PC-3 (cell line): Measurements from ENCODE around the gene ACSBG1. TPM values are rescaled to one million over a fixed set of nuclear protein-coding genes. Genes with fewer than 3 reads are reported as not detected.

Experiments used
- ATAC-seq: fragments of 200-7000 bp; cut with Tn5 transposase; 2 replicates; pipeline ENCODE4 v1.9.1; 2020; ENCODE audit warnings: mild to moderate bottlenecking, moderate library complexity
- BruUV-seq: library from RNA; stranded (reverse); fragments of 400-500 nt; replicated peaks from 2 replicates; lab custom pipeline; 2021; lab: Mats Ljungman, UMichigan
- CTCF ChIA-PET: fragments of 300-600 bp; sonication (Branson Sonifier 250); formaldehyde crosslinking; loops from one replicate; lab custom pipeline; 2022; ENCODE audit warnings: antibody characterized with exemption; lab: Charles Lee
- POLR2A ChIA-PET: fragments of 300-600 bp; sonication (Branson Sonifier 250); formaldehyde crosslinking; loops from one replicate; lab custom pipeline; 2022; ENCODE audit warnings: antibody characterized with exemption; ENCODE audit not compliant: unreplicated experiment; lab: Charles Lee
- DNase-seq: peaks from one replicate; pipeline ENCODE4 v3.0.0-alpha.2; 2015
- H2AFZ ChIP-seq: fragments of 300-600 bp; sonication (generic); 2 replicates; pipeline ENCODE4 v1.6.0; 2016; ENCODE audit warnings: antibody characterized with exemption, low read length
- H3F3A ChIP-seq: fragments of 300-600 bp; sonication (generic); one replicate; pipeline ENCODE4 v1.6.0; 2017; ENCODE audit warnings: antibody characterized with exemption, low read length, control low read depth, mild to moderate bottlenecking; ENCODE audit not compliant: unreplicated experiment
- H3K27ac ChIP-seq: fragments of 300-600 bp; sonication (generic); 2 replicates; pipeline ENCODE4 v1.5.1; 2016; ENCODE audit warnings: mild to moderate bottlenecking, low read length
- H3K27me3 ChIP-seq: fragments of 300-600 bp; sonication (generic); 2 replicates; pipeline ENCODE4 v1.6.1; 2016; ENCODE audit warnings: low read length, mixed read lengths
- H3K36me3 ChIP-seq: fragments of 300-600 bp; sonication (generic); 2 replicates; pipeline ENCODE4 v1.6.1; 2016; ENCODE audit warnings: low read depth, mixed run types, low read length, mixed read lengths
- H3K4me1 ChIP-seq: fragments of 300-600 bp; sonication (generic); 2 replicates; pipeline ENCODE4 v1.5.1; 2016; ENCODE audit warnings: low read length; ENCODE audit not compliant: insufficient read depth
- H3K4me2 ChIP-seq: fragments of 300-600 bp; sonication (generic); 2 replicates; pipeline ENCODE4 v1.6.0; 2016; ENCODE audit warnings: low read length
- H3K4me3 ChIP-seq: fragments of 300-600 bp; sonication (generic); 2 replicates; pipeline ENCODE4 v1.5.1; 2016; ENCODE audit warnings: mild to moderate bottlenecking, low read length, mixed read lengths
- H3K79me2 ChIP-seq: fragments of 300-600 bp; sonication (generic); 2 replicates; pipeline ENCODE4 v1.6.1; 2017; ENCODE audit warnings: low read length, mixed read lengths
- H3K9ac ChIP-seq: fragments of 300-600 bp; sonication (generic); 2 replicates; pipeline ENCODE4 v1.6.0; 2016; ENCODE audit warnings: mild to moderate bottlenecking, low read length
- H3K9me2 ChIP-seq: fragments of 300-600 bp; sonication (generic); replicated peaks from 2 replicates; pipeline ENCODE4 v1.6.1; 2016; ENCODE audit warnings: mixed run types, low read length, mixed read lengths
- H3K9me3 ChIP-seq: fragments of 300-600 bp; sonication (generic); 2 replicates; pipeline ENCODE4 v1.6.1; 2016; ENCODE audit warnings: low read length, mixed read lengths
- H4K20me1 ChIP-seq: fragments of 300-600 bp; sonication (generic); 2 replicates; pipeline ENCODE4 v1.6.1; 2016; ENCODE audit warnings: low read length, mixed read lengths
- EZH2 ChIP-seq: fragments of 300-600 bp; sonication (generic); IDR thresholded peaks from one replicate; pipeline ENCODE4 v1.6.1; 2017; ENCODE audit warnings: antibody characterized with exemption, mild to moderate bottlenecking, low read length; ENCODE audit not compliant: unreplicated experiment
- EZH2phosphoT487 ChIP-seq: fragments of 300-600 bp; sonication (generic); IDR thresholded peaks from 2 replicates; pipeline ENCODE4 v1.6.1; 2018; ENCODE audit warnings: mild to moderate bottlenecking, antibody characterized with exemption, low read length, borderline replicate concordance
- intact Hi-C: fragments of 100-400 bp; cut with micrococcal nuclease; formaldehyde crosslinking; loops from 2 replicates; pipeline ENCODE4 v1.9.0; 2023
- total RNA-seq: library from RNA; depleted of rRNA; stranded (reverse); fragments of >200 nt; gene quantifications from 2 replicates; pipeline ENCODE4 v1.2.3, GENCODE V29; 2014
- TF ChIP-seq, protein P1 (sequence below): fragments of 300-600 bp; sonication (generic); conservative IDR thresholded peaks from 2 replicates; pipeline ENCODE4 v1.5.1; 2017; ENCODE audit warnings: antibody characterized with exemption, low read depth, mild to moderate bottlenecking, low read length

ACSBG1 gene
- total RNA-seq, 1 experiment from 2014 or later: 0.36 TPM

- DNase-seq: no peak
- H3K4me2 ChIP-seq: no peak overlapping the region
- intact Hi-C loops: no loop called here
- no peak for ATAC-seq
- H3K27me3 ChIP-seq: no peaks in the 10 kb centered on the region
- no peaks in the 10 kb centered on the region for H3F3A ChIP-seq
- no peak overlapping the region for H3K27ac ChIP-seq
- no peak overlapping the region for H2AFZ ChIP-seq
- peaks cover 41% of the 10 kb centered on the region for H3K36me3 ChIP-seq
- no peaks in the 10 kb centered on the region for H3K79me2 ChIP-seq
- no peaks in the 10 kb centered on the region for H4K20me1 ChIP-seq
- ChIA-PET CTCF (no interaction called here), POLR2A (no interaction called here)
- no TSS peak for BruUV-seq
- H3K9ac ChIP-seq: no peak overlapping the region
- TF ChIP-seq EZH2phosphoT487 (no peak), EZH2 (no peak)
- TF ChIP-seq, protein P1, sequence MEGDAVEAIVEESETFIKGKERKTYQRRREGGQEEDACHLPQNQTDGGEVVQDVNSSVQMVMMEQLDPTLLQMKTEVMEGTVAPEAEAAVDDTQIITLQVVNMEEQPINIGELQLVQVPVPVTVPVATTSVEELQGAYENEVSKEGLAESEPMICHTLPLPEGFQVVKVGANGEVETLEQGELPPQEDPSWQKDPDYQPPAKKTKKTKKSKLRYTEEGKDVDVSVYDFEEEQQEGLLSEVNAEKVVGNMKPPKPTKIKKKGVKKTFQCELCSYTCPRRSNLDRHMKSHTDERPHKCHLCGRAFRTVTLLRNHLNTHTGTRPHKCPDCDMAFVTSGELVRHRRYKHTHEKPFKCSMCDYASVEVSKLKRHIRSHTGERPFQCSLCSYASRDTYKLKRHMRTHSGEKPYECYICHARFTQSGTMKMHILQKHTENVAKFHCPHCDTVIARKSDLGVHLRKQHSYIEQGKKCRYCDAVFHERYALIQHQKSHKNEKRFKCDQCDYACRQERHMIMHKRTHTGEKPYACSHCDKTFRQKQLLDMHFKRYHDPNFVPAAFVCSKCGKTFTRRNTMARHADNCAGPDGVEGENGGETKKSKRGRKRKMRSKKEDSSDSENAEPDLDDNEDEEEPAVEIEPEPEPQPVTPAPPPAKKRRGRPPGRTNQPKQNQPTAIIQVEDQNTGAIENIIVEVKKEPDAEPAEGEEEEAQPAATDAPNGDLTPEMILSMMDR: no peak
- no peaks in the 10 kb centered on the region for H3K9me2 ChIP-seq
- H3K4me3 ChIP-seq: no peak overlapping the region
- no peaks in the 10 kb centered on the region for H3K4me1 ChIP-seq
- no peaks in the 10 kb centered on the region for H3K9me3 ChIP-seq
Observed at GRCh38 chr15:78168608-78169007, 65.8 kb downstream of the ACSBG1 start.

DNA sequence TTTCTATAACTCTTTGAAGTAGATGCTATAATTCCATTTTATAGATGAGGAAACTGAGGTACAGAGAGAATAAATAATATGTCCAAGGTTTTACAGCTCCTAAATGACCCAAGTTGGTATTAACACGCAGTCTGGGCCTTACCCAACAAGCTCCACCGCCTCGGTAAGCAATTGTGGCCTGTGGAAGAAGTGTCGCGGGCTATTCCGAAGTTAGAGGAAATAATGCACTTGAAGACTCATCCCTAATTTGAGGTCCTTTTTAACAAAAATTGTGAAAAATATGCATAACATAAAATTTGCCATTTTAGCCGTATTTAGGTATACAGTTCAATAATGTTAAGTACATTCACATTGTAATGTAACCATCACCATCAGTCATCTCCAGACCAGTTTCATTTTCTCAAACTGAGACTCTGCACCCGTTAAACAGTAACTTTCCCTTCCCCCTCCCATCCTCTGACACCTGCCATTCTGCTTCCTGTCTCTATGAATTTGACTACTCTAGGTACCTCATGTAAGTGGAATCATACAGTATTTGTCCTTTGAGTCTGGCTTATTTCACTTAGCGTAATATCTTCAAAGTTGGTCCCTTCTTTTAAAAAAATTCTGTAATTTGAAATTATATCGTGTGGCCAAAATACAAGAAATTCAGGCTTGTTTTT, 67.0 kb downstream of the ACSBG1 start:
- H3K4me2 ChIP-seq: no peak overlapping the region
- H3K36me3 ChIP-seq: peaks cover 46% of the 10 kb centered on the region
- H3K79me2 ChIP-seq: no peaks in the 10 kb centered on the region
- H3K27me3 ChIP-seq: no peaks in the 10 kb centered on the region
- ATAC-seq: no peak
- no peak overlapping the region for H2AFZ ChIP-seq
- CTCF ChIA-PET: no interaction called here
- no peaks in the 10 kb centered on the region for H3K9me3 ChIP-seq
- POLR2A ChIA-PET: no interaction called here
- H4K20me1 ChIP-seq: no peaks in the 10 kb centered on the region
- H3F3A ChIP-seq: no peaks in the 10 kb centered on the region
- no peak for TF ChIP-seq EZH2phosphoT487
- TF ChIP-seq, protein P1: no peak
- TF ChIP-seq EZH2: no peak
- no peak overlapping the region for H3K4me3 ChIP-seq
- BruUV-seq: no TSS peak
- no peaks in the 10 kb centered on the region for H3K9me2 ChIP-seq
- DNase-seq: no peak
- H3K27ac ChIP-seq: no peak overlapping the region
- no peaks in the 10 kb centered on the region for H3K4me1 ChIP-seq
- intact Hi-C loops: no loop called here
- no peak overlapping the region for H3K9ac ChIP-seq

DNA sequence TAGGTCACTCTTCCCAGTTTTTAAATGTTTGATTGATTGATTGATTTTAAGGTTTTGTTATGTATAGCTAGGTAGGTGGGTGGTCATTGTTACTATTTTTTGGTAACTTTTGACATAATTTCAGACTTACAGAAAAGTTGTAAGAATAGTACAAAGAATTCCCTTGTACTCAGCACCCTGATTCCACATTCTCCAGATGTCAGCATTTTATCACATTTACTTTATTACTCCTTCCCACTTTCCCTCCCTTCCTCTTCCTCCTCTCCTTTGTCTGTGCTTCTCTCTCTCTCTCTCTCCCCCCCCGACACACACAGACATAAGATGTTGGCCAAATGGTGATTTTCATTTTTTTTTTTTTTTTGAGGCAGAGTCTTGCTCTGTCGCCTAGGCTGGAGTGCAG, 70.4 kb downstream of the ACSBG1 start:
- TF ChIP-seq EZH2phosphoT487: no peak
- TF ChIP-seq EZH2: no peak
- TF ChIP-seq, protein P1: no peak
- H3K9ac ChIP-seq: no peak overlapping the region
- DNase-seq: no peak
- H3K4me1 ChIP-seq: no peaks in the 10 kb centered on the region
- H4K20me1 ChIP-seq: no peaks in the 10 kb centered on the region
- CTCF ChIA-PET: no interaction called here
- H2AFZ ChIP-seq: no peak overlapping the region
- POLR2A ChIA-PET: no interaction called here
- H3K4me3 ChIP-seq: no peak overlapping the region
- no peaks in the 10 kb centered on the region for H3K9me2 ChIP-seq
- no peaks in the 10 kb centered on the region for H3K9me3 ChIP-seq
- no peaks in the 10 kb centered on the region for H3F3A ChIP-seq
- H3K36me3 ChIP-seq: peaks cover 32% of the 10 kb centered on the region
- ATAC-seq: no peak
- H3K27ac ChIP-seq: no peak overlapping the region
- H3K79me2 ChIP-seq: no peaks in the 10 kb centered on the region
- intact Hi-C loops: no loop called here
- no peak overlapping the region for H3K4me2 ChIP-seq
- no TSS peak for BruUV-seq
- H3K27me3 ChIP-seq: no peaks in the 10 kb centered on the region
